IgD-negative memory B cell (primary cell): ENCODE measurements around the gene ADAM33. TPM values are rescaled to one million over a fixed set of nuclear protein-coding genes. Genes with fewer than 3 reads are reported as not detected.

Source experiments
- H3K27ac Mint-ChIP-seq, 3 donors: one replicate each; pipeline ENCODE4 v1.8.0; 2020 to 2022; ENCODE audit warnings: mild to moderate bottlenecking in 3 of 3, mixed read lengths in 3 of 3, moderate library complexity in 1 of 3
- H3K27me3 Mint-ChIP-seq: one replicate; pipeline ENCODE4 v1.8.0; 2021; ENCODE audit warnings: mixed read lengths
- H3K36me3 Mint-ChIP-seq: one replicate; pipeline ENCODE4 v1.8.0; 2020; ENCODE audit warnings: mild to moderate bottlenecking, mixed read lengths
- H3K4me1 Mint-ChIP-seq, 3 donors: one replicate each; pipeline ENCODE4 v1.8.0; 2020 to 2022; ENCODE audit warnings: mixed read lengths in 3 of 3, mild to moderate bottlenecking in 1 of 3
- H3K4me3 Mint-ChIP-seq, 4 donors: one replicate each; pipeline ENCODE4 v1.8.0; 2020 to 2022; ENCODE audit warnings: mild to moderate bottlenecking in 4 of 4, mixed read lengths in 4 of 4, moderate library complexity in 3 of 4
- H3K9me3 Mint-ChIP-seq, 3 donors: one replicate each; pipeline ENCODE4 v1.8.0; 2020 to 2021; ENCODE audit warnings: mixed read lengths in 3 of 3, mild to moderate bottlenecking in 1 of 3
- polyA plus RNA-seq: library from polyadenylated mRNA; unstranded; fragments of 300-500 nt; fragmentation: Illumina TruSeq; gene quantifications from one replicate; pipeline ENCODE4 v1.2.3, GENCODE V29; 2021

Gene ADAM33
- polyA plus RNA-seq, 1 donor from 2014 or later: not detected

GRCh38 chr20:3640259-3640658 lies 41.6 kb downstream of the ADAM33 start:
- Mint-ChIP-seq H3K27me3 (no peaks in the 10 kb centered on the region), H3K4me3 (no peak overlapping the region), H3K27ac (no peak overlapping the region), H3K36me3 (peaks cover 14% of the 10 kb centered on the region), H3K9me3 (peaks cover 0 to 2% (median 0%) of the 10 kb centered on the region in 3 donors), H3K4me1 (peaks cover 0 to 2% (median 0%) of the 10 kb centered on the region in 3 donors)

- Mint-ChIP-seq H3K4me3 (no peak overlapping the region), H3K4me1 (no peaks in the 10 kb centered on the region), H3K27ac (no peak overlapping the region), H3K9me3 (no peaks in the 10 kb centered on the region), H3K27me3 (no peaks in the 10 kb centered on the region), H3K36me3 (peaks cover 6% of the 10 kb centered on the region)
These were observed 46.5 kb downstream of the ADAM33 start for GRCh38 chr20:3635346-3635745.

GRCh38 chr20:3633913-3634478 lies 47.8 kb downstream of the ADAM33 start:
- Mint-ChIP-seq H3K9me3 (no peaks in the 10 kb centered on the region), H3K27ac (no peak overlapping the region), H3K4me3 (no peak overlapping the region), H3K36me3 (peaks cover 6% of the 10 kb centered on the region), H3K4me1 (no peaks in the 10 kb centered on the region), H3K27me3 (no peaks in the 10 kb centered on the region)

- H3K36me3 Mint-ChIP-seq: peaks cover 6% of the 10 kb centered on the region
- no peak overlapping the region for H3K27ac Mint-ChIP-seq
- no peaks in the 10 kb centered on the region for H3K9me3 Mint-ChIP-seq
- no peak overlapping the region for H3K4me3 Mint-ChIP-seq
- no peaks in the 10 kb centered on the region for H3K27me3 Mint-ChIP-seq
- no peaks in the 10 kb centered on the region for H3K4me1 Mint-ChIP-seq
These were observed 49.4 kb downstream of the ADAM33 start for GRCh38 chr20:3632311-3633004.

GRCh38 chr20:3631534-3631933 lies 50.3 kb downstream of the ADAM33 start:
- Mint-ChIP-seq H3K27me3 (no peaks in the 10 kb centered on the region), H3K36me3 (peaks cover 6% of the 10 kb centered on the region), H3K4me1 (no peaks in the 10 kb centered on the region), H3K4me3 (no peak overlapping the region), H3K27ac (no peak overlapping the region), H3K9me3 (no peaks in the 10 kb centered on the region)

- Mint-ChIP-seq H3K4me3 (no peak overlapping the region), H3K27ac (no peak overlapping the region), H3K4me1 (peaks cover 0 to 2% (median 0%) of the 10 kb centered on the region in 3 donors), H3K36me3 (peaks cover 7% of the 10 kb centered on the region), H3K27me3 (no peaks in the 10 kb centered on the region), H3K9me3 (no peaks in the 10 kb centered on the region)
These were observed 51.4 kb downstream of the ADAM33 start for GRCh38 chr20:3630429-3630828.

GRCh38 chr20:3629893-3630292 lies 51.9 kb downstream of the ADAM33 start:
- H3K36me3 Mint-ChIP-seq: peaks cover 7% of the 10 kb centered on the region
- H3K9me3 Mint-ChIP-seq: no peaks in the 10 kb centered on the region
- H3K27ac Mint-ChIP-seq: no peak overlapping the region
- no peak overlapping the region for H3K4me3 Mint-ChIP-seq
- H3K4me1 Mint-ChIP-seq: peaks cover 0 to 2% (median 0%) of the 10 kb centered on the region in 3 donors
- H3K27me3 Mint-ChIP-seq: no peaks in the 10 kb centered on the region

- peak overlapping the region in 1 of 3 donors; percentile 59 for H3K27ac Mint-ChIP-seq
These were observed 53.1 kb downstream of the ADAM33 start for GRCh38 chr20:3628502-3629314.

GRCh38 chr20:3627476-3627875 lies 54.3 kb downstream of the ADAM33 start:
- Mint-ChIP-seq H3K36me3 (peaks cover 7% of the 10 kb centered on the region), H3K27ac (no peak overlapping the region), H3K4me3 (no peak overlapping the region), H3K27me3 (no peaks in the 10 kb centered on the region), H3K9me3 (no peaks in the 10 kb centered on the region), H3K4me1 (peaks cover 0 to 2% (median 0%) of the 10 kb centered on the region in 3 donors)

More at GRCh38 chr20:3628502-3629314, 53.1 kb downstream of the ADAM33 start:
- Mint-ChIP-seq H3K4me3 (no peak overlapping the region), H3K9me3 (no peaks in the 10 kb centered on the region), H3K4me1 (peaks cover 0 to 2% (median 0%) of the 10 kb centered on the region in 3 donors), H3K27me3 (no peaks in the 10 kb centered on the region), H3K36me3 (peaks cover 7% of the 10 kb centered on the region)

GRCh38 chr20:3622406-3622805 lies 59.4 kb downstream of the ADAM33 start:
- Mint-ChIP-seq H3K27me3 (no peaks in the 10 kb centered on the region), H3K4me3 (no peak overlapping the region), H3K36me3 (peaks cover 5% of the 10 kb centered on the region), H3K4me1 (peaks cover 0 to 2% (median 0%) of the 10 kb centered on the region in 3 donors), H3K9me3 (no peaks in the 10 kb centered on the region), H3K27ac (no peak overlapping the region)

- Mint-ChIP-seq H3K4me3 (no peak overlapping the region), H3K27ac (no peak overlapping the region), H3K27me3 (no peaks in the 10 kb centered on the region), H3K36me3 (peaks cover 7% of the 10 kb centered on the region), H3K4me1 (no peaks in the 10 kb centered on the region), H3K9me3 (no peaks in the 10 kb centered on the region)
These were observed 60.7 kb downstream of the ADAM33 start for GRCh38 chr20:3621111-3621510.

Other genes starting within 250 kb of the ADAM33 start
- gene ATRN, start 211.0 kb downstream of the ADAM33 start, polyA plus RNA-seq: 7.7 TPM
- gene GFRA4, start 18.6 kb downstream of the ADAM33 start, polyA plus RNA-seq: not detected
- gene SIGLEC1, start 30.6 kb upstream of the ADAM33 start, polyA plus RNA-seq: not detected
- not detected for gene HSPA12B, start 50.7 kb upstream of the ADAM33 start, polyA plus RNA-seq
- 30.0 TPM for gene ADISSP, start 85.7 kb upstream of the ADAM33 start, polyA plus RNA-seq
- gene SPEF1, start 99.4 kb upstream of the ADAM33 start, polyA plus RNA-seq: not detected
- gene CENPB, start 104.7 kb upstream of the ADAM33 start, polyA plus RNA-seq: 1.1 TPM
- gene CDC25B, start 114.3 kb upstream of the ADAM33 start, polyA plus RNA-seq: 20.0 TPM
- gene AP5S1, start 138.5 kb upstream of the ADAM33 start, polyA plus RNA-seq: 12.8 TPM
- gene MAVS, start 164.8 kb upstream of the ADAM33 start, polyA plus RNA-seq: 7.3 TPM
- 55.9 TPM for gene PANK2, start 207.4 kb upstream of the ADAM33 start, polyA plus RNA-seq